SK-N-SH (cell line): Measurements from ENCODE around the gene FBXO44. TPM values are rescaled to one million over a fixed set of nuclear protein-coding genes. Genes with fewer than 3 reads are reported as not detected.

Experiments
- CTCF ChIA-PET: fragments of 300-600, 350-600 bp; formaldehyde crosslinking; extraction: SDS; loops from one replicate; lab custom pipeline; 2021; lab: Yijun Ruan, JAX
- POLR2A ChIA-PET: fragments of 350-600 bp; sonication (Branson Sonifier 250); formaldehyde crosslinking; extraction: SDS; loops from one replicate; lab custom pipeline; 2020; ENCODE audit warnings: antibody characterized with exemption, inconsistent platforms; lab: Yijun Ruan, JAX
- DNase-seq: peaks from one replicate; pipeline ENCODE4 v3.0.0; 2012
- H2AFZ ChIP-seq: fragments of 200-600 bp; sonication (generic); 2 replicates; pipeline ENCODE4 v1.8.1; 2016; ENCODE audit warnings: antibody characterized with exemption, mild to moderate bottlenecking, low read depth
- H3F3A ChIP-seq: fragments of 200-600 bp; sonication (generic); replicated peaks from 2 replicates; pipeline ENCODE3; 2016; ENCODE audit warnings: antibody characterized with exemption, mild to moderate bottlenecking; ENCODE audit not compliant: insufficient read depth
- H3K27ac ChIP-seq, 2 experiments: fragments of 200-500 bp in 1 of 2; fragments of 200-600 bp in 1 of 2; sonication (Bioruptor generic) in 1 of 2; sonication (generic), shearing (Covaris generic) in 1 of 2; 2 replicates each; pipeline versions ENCODE4 v1.5.1 to v1.6.1; 2014 to 2016; ENCODE audit warnings: low read depth in 2 of 2, inconsistent platforms in 1 of 2, low read length in 1 of 2, mild to moderate bottlenecking in 1 of 2, mixed read lengths in 1 of 2
- H3K27me3 ChIP-seq: fragments of 200-600 bp; sonication (generic), shearing (Covaris generic); 2 replicates; pipeline ENCODE4 v1.6.1; 2016; ENCODE audit warnings: mixed run types; ENCODE audit not compliant: insufficient read depth
- H3K36me3 ChIP-seq, 2 experiments: fragments of 200-500 bp in 1 of 2; fragments of 200-600 bp in 1 of 2; sonication (Bioruptor generic) in 1 of 2; sonication (generic) in 1 of 2; replicated peaks in 1 of 2; 2 replicates each; pipeline versions ENCODE3 to v1.5.1; 2014 to 2016; ENCODE audit warnings: low read length in 1 of 2, mild to moderate bottlenecking in 1 of 2; ENCODE audit not compliant: insufficient read depth in 2 of 2, control insufficient read depth in 1 of 2
- H3K4me1 ChIP-seq, 2 experiments: fragments of 200-500 bp in 1 of 2; fragments of 200-600 bp in 1 of 2; sonication (Bioruptor generic) in 1 of 2; sonication (generic), shearing (Covaris generic) in 1 of 2; 2 replicates each; pipeline versions ENCODE4 v1.5.1 to v1.6.1; 2014 to 2016; ENCODE audit warnings: low read depth in 1 of 2, low read length in 1 of 2, mixed run types in 1 of 2; ENCODE audit not compliant: insufficient read depth in 2 of 2, control insufficient read depth in 1 of 2
- H3K4me2 ChIP-seq: fragments of 200-600 bp; sonication (generic), shearing (Covaris generic); 2 replicates; pipeline ENCODE4 v1.6.1; 2017; ENCODE audit warnings: mixed run types
- H3K4me3 ChIP-seq, 2 experiments: fragments of 200-500 bp in 1 of 2; fragments of 200-600 bp in 1 of 2; sonication (Bioruptor generic) in 1 of 2; sonication (generic), shearing (Covaris generic) in 1 of 2; 2 replicates each; pipeline versions ENCODE4 v1.5.1 to v1.8.1; 2014 to 2016; ENCODE audit warnings: low read depth in 2 of 2, inconsistent platforms in 1 of 2, low read length in 1 of 2, mild to moderate bottlenecking in 1 of 2, mixed read lengths in 1 of 2, moderate library complexity in 1 of 2
- H3K79me2 ChIP-seq: fragments of 200-600 bp; sonication (generic); 2 replicates; pipeline ENCODE4 v1.8.1; 2017; ENCODE audit warnings: mild to moderate bottlenecking; ENCODE audit not compliant: insufficient read depth
- H3K9ac ChIP-seq: fragments of 200-600 bp; sonication (generic); 2 replicates; pipeline ENCODE4 v1.6.1; 2017; ENCODE audit warnings: mixed run types
- H3K9me2 ChIP-seq: fragments of 200-600 bp; sonication (generic); 2 replicates; pipeline ENCODE4 v1.6.1; 2017; ENCODE audit warnings: mixed run types
- H3K9me3 ChIP-seq: fragments of 200-600 bp; sonication (generic); 2 replicates; pipeline ENCODE4 v1.6.1; 2017; ENCODE audit warnings: mixed run types, mild to moderate bottlenecking, moderate library complexity
- H4K20me1 ChIP-seq: fragments of 200-600 bp; sonication (generic); 2 replicates; pipeline ENCODE4 v1.6.1; 2017; ENCODE audit warnings: mild to moderate bottlenecking, mixed run types; ENCODE audit not compliant: insufficient read depth
- CTCF ChIP-seq: fragments of 200-600 bp; sonication (generic); IDR thresholded peaks from 2 replicates; pipeline ENCODE4 v1.6.1; 2017; ENCODE audit warnings: antibody characterized with exemption, mild to moderate bottlenecking, moderate library complexity
- ELF1 ChIP-seq: IDR thresholded peaks from 2 replicates; pipeline ENCODE4 v1.4.0; 2012
- EP300 ChIP-seq, 2 experiments: IDR thresholded peaks; 2 replicates each; pipeline versions ENCODE4 v1.4.0 to v1.6.1; 2012; ENCODE audit warnings: borderline replicate concordance in 1 of 2, low read depth in 1 of 2, low read length in 1 of 2
- EZH2phosphoT487 ChIP-seq: fragments of 200-600 bp; sonication (generic); IDR thresholded peaks from 2 replicates; pipeline ENCODE4 v1.6.1; 2017; ENCODE audit warnings: low read depth, mixed run types, mild to moderate bottlenecking, antibody characterized with exemption, moderate library complexity, borderline replicate concordance
- FOSL2 ChIP-seq: IDR thresholded peaks from 2 replicates; pipeline ENCODE4 v1.4.0; 2012; ENCODE audit warnings: low read depth, mild to moderate bottlenecking, moderate library complexity, borderline replicate concordance
- FOXJ3 ChIP-seq: sonication (generic); formaldehyde crosslinking; IDR thresholded peaks from 2 replicates; pipeline ENCODE4 v1.5.1; 2020; ENCODE audit warnings: mild to moderate bottlenecking, missing genetic modification reagents
- FOXM1 ChIP-seq: IDR thresholded peaks from 2 replicates; pipeline ENCODE4 v1.4.0; 2012; ENCODE audit warnings: low read depth, mild to moderate bottlenecking
- GATA2 ChIP-seq: sonication (generic); formaldehyde crosslinking; IDR thresholded peaks from 2 replicates; pipeline ENCODE4 v1.5.0; 2020; ENCODE audit warnings: mild to moderate bottlenecking, missing genetic modification reagents
- JUND ChIP-seq: IDR thresholded peaks from 2 replicates; pipeline ENCODE4 v1.4.0; 2012
- NFIC ChIP-seq: IDR thresholded peaks from 2 replicates; pipeline ENCODE4 v1.4.0; 2012; ENCODE audit warnings: borderline replicate concordance
- NRF1 ChIP-seq: IDR thresholded peaks from 2 replicates; pipeline ENCODE4 v1.6.1; 2012; ENCODE audit warnings: low read depth, mild to moderate bottlenecking, low read length
- POLR2AphosphoS5 ChIP-seq: IDR thresholded peaks from 2 replicates; pipeline ENCODE4 v1.6.1; 2012; ENCODE audit warnings: low read depth, low read length
- RAD21 ChIP-seq: IDR thresholded peaks from 2 replicates; pipeline ENCODE4 v1.6.1; 2012; ENCODE audit warnings: mild to moderate bottlenecking, low read length
- RXRA ChIP-seq: IDR thresholded peaks from 2 replicates; pipeline ENCODE4 v1.4.0; 2012; ENCODE audit warnings: low read depth, mild to moderate bottlenecking, borderline replicate concordance
- SMC3 ChIP-seq: IDR thresholded peaks from 2 replicates; pipeline ENCODE4 v1.6.1; 2012; ENCODE audit warnings: low read depth, low read length, improper control_type of control experiment
- TAF1 ChIP-seq: IDR thresholded peaks from 2 replicates; pipeline ENCODE4 v1.6.1; 2012; ENCODE audit warnings: low read depth, mild to moderate bottlenecking, low read length, moderate library complexity, borderline replicate concordance
- TEAD4 ChIP-seq: IDR thresholded peaks from 2 replicates; pipeline ENCODE4 v1.4.0; 2012; ENCODE audit warnings: mild to moderate bottlenecking, borderline replicate concordance; ENCODE audit not compliant: insufficient read depth
- YY1 ChIP-seq: IDR thresholded peaks from 2 replicates; pipeline ENCODE4 v1.4.0; 2012; ENCODE audit warnings: low read depth, mild to moderate bottlenecking
- WGBS: methylation state at CpG from one replicate; pipeline ENCODE4 v1.1.6; 2017; ENCODE audit warnings: low lambda C conversion rate; 5-methylcytosine and 5-hydroxymethylcytosine counted together
- polyA plus RNA-seq, 3 experiments: library from polyadenylated mRNA; depleted of rRNA; stranded (reverse); fragments of >200 nt; gene quantifications; 2 replicates each; pipeline ENCODE4 v1.2.3, GENCODE V29; 2012
- TF ChIP-seq, protein P1 (sequence below): IDR thresholded peaks from 2 replicates; pipeline ENCODE4; 2012
- TF ChIP-seq, protein P2 (sequence below): IDR thresholded peaks from 2 replicates; pipeline ENCODE4 v1.6.1; 2012; ENCODE audit warnings: mild to moderate bottlenecking, low read depth, low read length, moderate library complexity

The FBXO44 gene
- polyA plus RNA-seq, 1 of the 3 experiments (the other 2 are of a cell fraction), result 42.8 TPM

DNA sequence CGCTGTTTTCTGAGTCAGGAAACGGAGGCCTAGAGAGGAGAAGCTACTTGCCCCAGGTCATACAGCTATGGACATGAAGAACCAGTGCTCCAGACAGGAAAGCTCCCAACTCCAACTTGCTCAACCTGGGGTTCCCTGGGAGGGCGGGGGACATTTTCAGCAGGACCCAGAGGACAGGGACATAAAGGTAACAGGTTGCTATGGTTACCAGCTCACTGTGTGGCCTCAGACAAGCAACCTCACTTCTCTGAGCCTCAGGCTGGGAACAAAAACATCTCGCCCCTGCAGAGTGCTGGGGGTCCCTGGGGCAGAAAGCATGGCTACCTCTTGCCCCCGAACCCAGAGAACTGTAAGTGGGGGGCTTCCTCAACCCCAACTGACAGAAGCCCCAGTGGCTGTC is 16.6 kb upstream of the FBXO44 start:
- ChIA-PET POLR2A (interaction anchor here (1.5 kb wide), 1 partner anchor 159 kb away, joined by 7 read pairs; the partner anchor contains the start of gene DISP3), CTCF (interaction anchor here (0.8 to 5.5 kb wide), 16 partner anchors 7 to 601 kb away, joined by 3 to 34 read pairs (median 4); partner anchors contain the start of gene DISP3)
- Histone ChIP-seq H3K79me2 (no peaks in the 10 kb centered on the region), H3K36me3 (no peaks in the 10 kb centered on the region), H4K20me1 (no peaks in the 10 kb centered on the region), H3K4me3 (no peak overlapping the region), H3K27me3 (peaks cover 8% of the 10 kb centered on the region; the same call in 1 of the 2 replicates), H3K4me2 (no peak overlapping the region), H3K9me2 (no peaks in the 10 kb centered on the region), H3K27ac (no peak overlapping the region), H3K4me1 (peaks cover 0 to 9% of the 10 kb centered on the region in 2 experiments; a peak in 1 of 4 replicates), H2AFZ (no peak overlapping the region)
- WGBS, result 14% methylated on average over 4 of the region's 5 CpGs
- DNase-seq, result no peak
- TF ChIP-seq YY1 (no peak), JUND (no peak), NFIC (no peak), GATA2 (CRISPR knock-in tag) (no peak), RXRA (no peak), FOSL2 (no peak), RAD21 (no peak), TAF1 (no peak), POLR2AphosphoS5 (no peak), SMC3 (no peak), EP300 (IDR thresholded peaks at IDR 0.05; ENCODE audit: borderline replicate concordance in 1 of 2, low read depth in 1 of 2, low read length in 1 of 2) (no peak), FOXM1 (no peak), ELF1 (no peak), EZH2phosphoT487 (no peak), TEAD4 (no peak), CTCF (no peak), NRF1 (no peak), FOXJ3 (CRISPR knock-in tag) (no peak)
- TF ChIP-seq, protein P1, sequence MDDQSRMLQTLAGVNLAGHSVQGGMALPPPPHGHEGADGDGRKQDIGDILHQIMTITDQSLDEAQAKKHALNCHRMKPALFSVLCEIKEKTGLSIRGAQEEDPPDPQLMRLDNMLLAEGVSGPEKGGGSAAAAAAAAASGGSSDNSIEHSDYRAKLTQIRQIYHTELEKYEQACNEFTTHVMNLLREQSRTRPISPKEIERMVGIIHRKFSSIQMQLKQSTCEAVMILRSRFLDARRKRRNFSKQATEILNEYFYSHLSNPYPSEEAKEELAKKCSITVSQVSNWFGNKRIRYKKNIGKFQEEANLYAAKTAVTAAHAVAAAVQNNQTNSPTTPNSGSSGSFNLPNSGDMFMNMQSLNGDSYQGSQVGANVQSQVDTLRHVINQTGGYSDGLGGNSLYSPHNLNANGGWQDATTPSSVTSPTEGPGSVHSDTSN, result no peak
- TF ChIP-seq, protein P2, sequence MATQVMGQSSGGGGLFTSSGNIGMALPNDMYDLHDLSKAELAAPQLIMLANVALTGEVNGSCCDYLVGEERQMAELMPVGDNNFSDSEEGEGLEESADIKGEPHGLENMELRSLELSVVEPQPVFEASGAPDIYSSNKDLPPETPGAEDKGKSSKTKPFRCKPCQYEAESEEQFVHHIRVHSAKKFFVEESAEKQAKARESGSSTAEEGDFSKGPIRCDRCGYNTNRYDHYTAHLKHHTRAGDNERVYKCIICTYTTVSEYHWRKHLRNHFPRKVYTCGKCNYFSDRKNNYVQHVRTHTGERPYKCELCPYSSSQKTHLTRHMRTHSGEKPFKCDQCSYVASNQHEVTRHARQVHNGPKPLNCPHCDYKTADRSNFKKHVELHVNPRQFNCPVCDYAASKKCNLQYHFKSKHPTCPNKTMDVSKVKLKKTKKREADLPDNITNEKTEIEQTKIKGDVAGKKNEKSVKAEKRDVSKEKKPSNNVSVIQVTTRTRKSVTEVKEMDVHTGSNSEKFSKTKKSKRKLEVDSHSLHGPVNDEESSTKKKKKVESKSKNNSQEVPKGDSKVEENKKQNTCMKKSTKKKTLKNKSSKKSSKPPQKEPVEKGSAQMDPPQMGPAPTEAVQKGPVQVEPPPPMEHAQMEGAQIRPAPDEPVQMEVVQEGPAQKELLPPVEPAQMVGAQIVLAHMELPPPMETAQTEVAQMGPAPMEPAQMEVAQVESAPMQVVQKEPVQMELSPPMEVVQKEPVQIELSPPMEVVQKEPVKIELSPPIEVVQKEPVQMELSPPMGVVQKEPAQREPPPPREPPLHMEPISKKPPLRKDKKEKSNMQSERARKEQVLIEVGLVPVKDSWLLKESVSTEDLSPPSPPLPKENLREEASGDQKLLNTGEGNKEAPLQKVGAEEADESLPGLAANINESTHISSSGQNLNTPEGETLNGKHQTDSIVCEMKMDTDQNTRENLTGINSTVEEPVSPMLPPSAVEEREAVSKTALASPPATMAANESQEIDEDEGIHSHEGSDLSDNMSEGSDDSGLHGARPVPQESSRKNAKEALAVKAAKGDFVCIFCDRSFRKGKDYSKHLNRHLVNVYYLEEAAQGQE, result no peak
- TF ChIP-seq, all 33 proteins: peak for 0
- no peaks in the 10 kb centered on the region for H3K9me3 ChIP-seq
- H3K9ac ChIP-seq, result no peak overlapping the region
- no peaks in the 10 kb centered on the region for H3F3A ChIP-seq
